T-helper 22 cell (primary cell): ENCODE measurements around the gene P2RX7.
"Not testable (repeated sequence)": the region's sequence is repeated elsewhere in the genome, so short reads cannot be mapped to it uniquely, and the experiment has no call there.

ENCODE experiments used
- DNase-seq: peaks from one replicate; pipeline ENCODE4 v3.0.0-alpha.2; 2020; ENCODE audit warnings: low read depth

P2RX7 gene

GRCh38 chr12:121170611-121171260 is 38.1 kb downstream of the P2RX7 start:
- DNase-seq = no peak

- no peak for DNase-seq
Measured at GRCh38 chr12:121172145-121172544, 39.5 kb downstream of the P2RX7 start.

- DNase-seq = no peak
Measured at GRCh38 chr12:121175383-121176119, 42.9 kb downstream of the P2RX7 start.

- no peak for DNase-seq
Measured at GRCh38 chr12:121176826-121177529, 44.3 kb downstream of the P2RX7 start.

GRCh38 chr12:121181181-121181580 is 48.5 kb downstream of the P2RX7 start:
- DNase-seq = no peak

- no peak for DNase-seq
Measured at GRCh38 chr12:121182222-121182893, 49.7 kb downstream of the P2RX7 start.

- DNase-seq = no peak
Measured at GRCh38 chr12:121184425-121184824, 51.7 kb downstream of the P2RX7 start.

- no peak for DNase-seq
Measured at GRCh38 chr12:121184984-121185889, 52.6 kb downstream of the P2RX7 start.

GRCh38 chr12:121186826-121187225 is 54.1 kb downstream of the P2RX7 start:
- no peak for DNase-seq

GRCh38 chr12:121187501-121187900 is 54.8 kb downstream of the P2RX7 start:
- no peak for DNase-seq

- no peak for DNase-seq
Measured at GRCh38 chr12:121188227-121188626, 55.6 kb downstream of the P2RX7 start.

- DNase-seq = no peak
Measured at GRCh38 chr12:121189131-121189530, 56.5 kb downstream of the P2RX7 start.

GRCh38 chr12:121189619-121190155 is 57.0 kb downstream of the P2RX7 start:
- DNase-seq = no peak

GRCh38 chr12:121190523-121191031 is 57.9 kb downstream of the P2RX7 start:
- no peak for DNase-seq

- no peak for DNase-seq
Measured at GRCh38 chr12:121191151-121191550, 58.5 kb downstream of the P2RX7 start.

GRCh38 chr12:121196902-121197301 is 64.2 kb downstream of the P2RX7 start:
- DNase-seq = no peak

GRCh38 chr12:121198949-121199348 is 66.3 kb downstream of the P2RX7 start:
- no peak for DNase-seq

- DNase-seq = not testable (repeated sequence)
Measured at GRCh38 chr12:121201140-121201539, 68.5 kb downstream of the P2RX7 start.

- no peak for DNase-seq
Measured at GRCh38 chr12:121202407-121203355, 70.0 kb downstream of the P2RX7 start.

- no peak for DNase-seq
Measured at GRCh38 chr12:121203482-121203881, 70.8 kb downstream of the P2RX7 start.
